Thymus (tissue), 14 donors: ENCODE measurements around the gene PLA2G4C. TPM values are rescaled to one million over a fixed set of nuclear protein-coding genes. Genes with fewer than 3 reads are reported as not detected.

Experiments used
- DNase-seq, 9 donors: peaks; one replicate each; pipeline ENCODE4 v3.0.0-alpha.2; 2013; ENCODE audit warnings: low spot score in 9 of 9, low read depth in 6 of 9, missing footprints in 1 of 9
- H3K27ac ChIP-seq, 2 donors: one replicate each; pipeline ENCODE4 v1.5.1; 2013; ENCODE audit warnings: control low read depth in 1 of 2, low read depth in 1 of 2, low read length in 1 of 2, mild to moderate bottlenecking in 1 of 2, moderate library complexity in 1 of 2
- H3K27me3 ChIP-seq, 2 donors: one replicate each; pipeline ENCODE4 v1.5.1; 2013; ENCODE audit warnings: low read length in 1 of 2; ENCODE audit not compliant: control insufficient read depth in 2 of 2, insufficient read depth in 1 of 2
- H3K36me3 ChIP-seq, 2 donors: one replicate each; pipeline ENCODE4 v1.5.1; 2013; ENCODE audit warnings: low read length in 1 of 2, mild to moderate bottlenecking in 1 of 2, moderate library complexity in 1 of 2; ENCODE audit not compliant: control insufficient read depth in 2 of 2, insufficient read depth in 2 of 2
- H3K4me1 ChIP-seq, 2 donors: one replicate each; pipeline ENCODE4 v1.5.1; 2013; ENCODE audit warnings: low read length in 2 of 2; ENCODE audit not compliant: control insufficient read depth in 2 of 2, insufficient read depth in 2 of 2
- H3K4me3 ChIP-seq, 2 donors: one replicate each; pipeline ENCODE4 v1.5.1; 2013; ENCODE audit warnings: low read length in 2 of 2, control low read depth in 1 of 2, mild to moderate bottlenecking in 1 of 2
- H3K9me3 ChIP-seq, 2 donors: one replicate each; pipeline ENCODE4 v1.5.1; 2013; ENCODE audit warnings: low read length in 1 of 2, mild to moderate bottlenecking in 1 of 2; ENCODE audit not compliant: control insufficient read depth in 2 of 2, insufficient read depth in 1 of 2
- WGBS: extraction: QIAGEN DNeasy Blood & Tissue Kit; methylation state at CpG from one replicate; pipeline ENCODE4 v1.1.7; 2013; 5-methylcytosine and 5-hydroxymethylcytosine counted together
- long read RNA-seq, 10 donors: transcript quantifications; one replicate each; lab custom pipeline, GENCODE V29; 2026
- polyA plus RNA-seq: library from polyadenylated mRNA; stranded (reverse); fragments of 200-250 nt; gene quantifications from one replicate; pipeline ENCODE4 v1.2.3, GENCODE V29; 2013
- total RNA-seq: library from RNA; stranded (reverse); fragments of 120-200 nt; gene quantifications from one replicate; pipeline ENCODE4 v1.2.4, GENCODE V29; 2013
- donor health status: healthy.

The PLA2G4C gene
- total RNA-seq (8.1 TPM), polyA plus RNA-seq (15.0 TPM)
- long read RNA-seq, donor 1, result 0 reads
- long read RNA-seq, donor 2, partial matches to known transcripts, result 0 of 2 reads
- long read RNA-seq, donor 2, other reads (novel, unspliced or antisense), result 0 of 2 reads
- long read RNA-seq, donor 3, partial matches to known transcripts, result 0 of 2 reads
- long read RNA-seq, donor 3, other reads (novel, unspliced or antisense), result 0 of 2 reads
- long read RNA-seq, donor 4, partial matches to known transcripts, result 0 of 1 reads
- long read RNA-seq, donor 4, other reads (novel, unspliced or antisense), result 0 of 1 reads
- long read RNA-seq, donor 5, partial matches to known transcripts, result 0 of 1 reads
- long read RNA-seq, donor 5, other reads (novel, unspliced or antisense), result 0 of 1 reads
- long read RNA-seq, donor 6, partial matches to known transcripts, result 0 of 1 reads
- long read RNA-seq, donor 6, other reads (novel, unspliced or antisense), result 0 of 1 reads
- long read RNA-seq, donor 7, result 0 reads
- long read RNA-seq, donor 8, result 0 reads
- long read RNA-seq, donor 9, result 0 reads
- long read RNA-seq, donor 10, partial matches to known transcripts, result 0 of 3 reads
- long read RNA-seq, donor 10, other reads (novel, unspliced or antisense), result 0 of 3 reads

GRCh38 chr19:48110350-48110966 is at the start of gene PLA2G4C:
Gene PLA2G4C, minus strand, starts transcription at chr19:48110817. Its CDS starts 4,288 bp downstream, at chr19:48106529.
- peaks cover 7 to 10% of the 10 kb centered on the region in 2 donors for H3K36me3 ChIP-seq
- WGBS, result 5% methylated on average over 27 of the region's 27 CpGs
- H3K27ac ChIP-seq, result peak within 1 kb of the TSS; percentile 64 to 80
- DNase-seq, result peak; percentile 52 to 89 (median 80)
- H3K27me3 ChIP-seq, result no peaks in the 10 kb centered on the region
- H3K4me1 ChIP-seq, result peaks cover 3 to 13% of the 10 kb centered on the region in 2 donors
- peak within 1 kb of the TSS; percentile 39 to 53 for H3K4me3 ChIP-seq
- peaks cover 0 to 3% of the 10 kb centered on the region in 2 donors for H3K9me3 ChIP-seq

- H3K36me3 ChIP-seq, result peaks cover 53 to 72% of the 10 kb centered on the region in 2 donors
These were observed 47.7 kb upstream of the PLA2G4C start for GRCh38 chr19:48158210-48158790.

GRCh38 chr19:48154003-48154402 is 43.4 kb upstream of the PLA2G4C start:
- Histone ChIP-seq H3K4me1 (no peaks in the 10 kb centered on the region), H3K27ac (no peak overlapping the region), H3K36me3 (peaks cover 58 to 68% of the 10 kb centered on the region in 2 donors), H3K27me3 (no peaks in the 10 kb centered on the region), H3K4me3 (no peak overlapping the region), H3K9me3 (no peaks in the 10 kb centered on the region)
- no peak for DNase-seq
- WGBS, result 94% methylated on average over 9 of the region's 9 CpGs

More at GRCh38 chr19:48158210-48158790, 47.7 kb upstream of the PLA2G4C start:
- H3K4me1 ChIP-seq, result no peaks in the 10 kb centered on the region
- WGBS, result 98% methylated on average over 12 of the region's 12 CpGs
- DNase-seq, result no peak
- no peaks in the 10 kb centered on the region for H3K9me3 ChIP-seq
- H3K27me3 ChIP-seq, result no peaks in the 10 kb centered on the region
- H3K4me3 ChIP-seq, result no peak overlapping the region
- H3K27ac ChIP-seq, result no peak overlapping the region

GRCh38 chr19:48152551-48152950 is 41.9 kb upstream of the PLA2G4C start:
- Histone ChIP-seq H3K4me3 (no peak overlapping the region), H3K9me3 (no peaks in the 10 kb centered on the region), H3K36me3 (peaks cover 60 to 67% of the 10 kb centered on the region in 2 donors), H3K4me1 (no peaks in the 10 kb centered on the region), H3K27ac (peak overlapping the region in 1 of 2 donors; percentile 37), H3K27me3 (no peaks in the 10 kb centered on the region)
- DNase-seq, result peak in 7 of 9 donors; percentile 12 to 67 (median 47)
- WGBS, result 51% methylated on average over 8 of the region's 8 CpGs

GRCh38 chr19:48149430-48149829 is 38.8 kb upstream of the PLA2G4C start:
- Histone ChIP-seq H3K9me3 (no peaks in the 10 kb centered on the region), H3K4me1 (no peaks in the 10 kb centered on the region), H3K4me3 (no peak overlapping the region), H3K27ac (no peak overlapping the region), H3K36me3 (peaks cover 60 to 69% of the 10 kb centered on the region in 2 donors), H3K27me3 (no peaks in the 10 kb centered on the region)
- DNase-seq, result no peak
- WGBS, result 96% methylated on average over 6 of the region's 6 CpGs

GRCh38 chr19:48148576-48148975 is 38.0 kb upstream of the PLA2G4C start:
- no peak for DNase-seq
- no peak overlapping the region for H3K27ac ChIP-seq
- no peaks in the 10 kb centered on the region for H3K4me1 ChIP-seq
- H3K9me3 ChIP-seq, result no peaks in the 10 kb centered on the region
- H3K4me3 ChIP-seq, result no peak overlapping the region
- WGBS, result 98% methylated on average over 9 of the region's 9 CpGs
- peaks cover 67 to 70% of the 10 kb centered on the region in 2 donors for H3K36me3 ChIP-seq
- no peaks in the 10 kb centered on the region for H3K27me3 ChIP-seq

GRCh38 chr19:48147597-48148175 is 37.1 kb upstream of the PLA2G4C start:
- Histone ChIP-seq H3K4me1 (no peaks in the 10 kb centered on the region), H3K4me3 (no peak overlapping the region), H3K27ac (no peak overlapping the region), H3K27me3 (no peaks in the 10 kb centered on the region), H3K9me3 (no peaks in the 10 kb centered on the region), H3K36me3 (peaks cover 76% of the 10 kb centered on the region in 2 donors)
- no peak for DNase-seq
- 98% methylated on average over 4 of the region's 4 CpGs for WGBS

- no peak for DNase-seq
- H3K4me3 ChIP-seq, result no peak overlapping the region
- H3K4me1 ChIP-seq, result no peaks in the 10 kb centered on the region
- no peaks in the 10 kb centered on the region for H3K27me3 ChIP-seq
- WGBS, result 97% methylated on average over 6 of the region's 6 CpGs
- peaks cover 39 to 77% of the 10 kb centered on the region in 2 donors for H3K36me3 ChIP-seq
- H3K9me3 ChIP-seq, result no peaks in the 10 kb centered on the region
- no peak overlapping the region for H3K27ac ChIP-seq
These were observed 28.4 kb upstream of the PLA2G4C start for GRCh38 chr19:48139053-48139452.
